GM18526 (cell line): ENCODE data around the gene TIAM1.

ENCODE experiments used
- POLR2A ChIP-seq: IDR thresholded peaks from 3 replicates; pipeline ENCODE4 v1.6.1; 2011; ENCODE audit not compliant: insufficient read length; ENCODE audit errors: extremely low read depth

TIAM1 gene

GRCh38 chr21:31176080-31176551 lies 167.9 kb downstream of the TIAM1 start:
- TF ChIP-seq POLR2A, result no peak

DNA sequence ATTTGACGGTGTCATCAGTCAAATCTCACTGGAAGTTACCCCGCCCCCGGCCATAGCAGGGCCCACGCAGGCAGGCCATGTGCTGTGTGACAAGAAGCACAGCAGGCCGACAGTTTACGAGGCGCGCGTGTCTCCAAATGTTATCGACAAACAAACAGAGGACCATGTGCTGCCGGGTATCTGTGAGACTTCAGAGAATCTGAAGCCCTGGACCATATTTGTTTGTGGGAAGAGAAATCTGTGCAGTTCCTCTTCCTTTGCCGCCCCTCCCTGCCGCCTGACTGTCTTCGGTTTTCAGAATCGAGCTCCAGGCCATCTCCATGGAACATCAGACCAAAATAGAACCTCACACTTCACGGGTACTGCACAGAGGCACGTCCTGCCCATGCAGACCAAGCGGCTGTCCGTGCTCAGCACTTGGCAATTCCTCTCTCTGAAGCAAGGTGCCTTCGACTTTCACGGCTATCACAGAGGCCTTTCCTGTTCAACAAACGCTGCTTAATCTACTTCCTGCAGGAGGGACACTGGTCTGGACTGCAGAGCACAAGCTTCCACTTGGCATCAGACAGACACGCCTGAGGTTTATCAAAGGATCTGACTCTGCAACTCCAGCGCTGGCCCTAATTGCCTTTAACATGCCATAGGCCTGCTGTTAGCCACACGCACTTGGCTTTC lies 170.0 kb downstream of the TIAM1 start:
- TF ChIP-seq POLR2A, result no peak

- no peak for TF ChIP-seq POLR2A
These were observed 171.7 kb downstream of the TIAM1 start for GRCh38 chr21:31172328-31172727.

- TF ChIP-seq POLR2A, result no peak
These were observed 179.1 kb downstream of the TIAM1 start for GRCh38 chr21:31164713-31165694.

DNA sequence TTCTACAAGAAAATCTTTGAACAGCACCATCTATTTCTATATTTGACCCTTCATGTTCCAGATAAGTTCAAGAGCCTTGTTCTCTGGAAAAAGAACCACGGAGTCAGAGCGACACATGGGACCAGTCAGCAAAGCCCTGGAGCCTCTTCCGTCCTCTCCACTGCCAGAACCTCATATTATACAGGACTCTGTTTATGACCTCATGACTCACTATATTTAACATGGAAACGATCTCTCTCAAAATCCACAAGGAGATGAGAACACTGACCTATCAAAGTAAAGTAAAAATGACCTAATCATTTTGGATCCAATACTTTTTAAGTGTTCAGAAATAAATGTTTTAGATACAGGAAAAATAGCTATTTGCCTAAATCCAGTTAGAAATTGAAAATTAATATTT lies 181.2 kb downstream of the TIAM1 start:
- TF ChIP-seq POLR2A, result no peak

DNA sequence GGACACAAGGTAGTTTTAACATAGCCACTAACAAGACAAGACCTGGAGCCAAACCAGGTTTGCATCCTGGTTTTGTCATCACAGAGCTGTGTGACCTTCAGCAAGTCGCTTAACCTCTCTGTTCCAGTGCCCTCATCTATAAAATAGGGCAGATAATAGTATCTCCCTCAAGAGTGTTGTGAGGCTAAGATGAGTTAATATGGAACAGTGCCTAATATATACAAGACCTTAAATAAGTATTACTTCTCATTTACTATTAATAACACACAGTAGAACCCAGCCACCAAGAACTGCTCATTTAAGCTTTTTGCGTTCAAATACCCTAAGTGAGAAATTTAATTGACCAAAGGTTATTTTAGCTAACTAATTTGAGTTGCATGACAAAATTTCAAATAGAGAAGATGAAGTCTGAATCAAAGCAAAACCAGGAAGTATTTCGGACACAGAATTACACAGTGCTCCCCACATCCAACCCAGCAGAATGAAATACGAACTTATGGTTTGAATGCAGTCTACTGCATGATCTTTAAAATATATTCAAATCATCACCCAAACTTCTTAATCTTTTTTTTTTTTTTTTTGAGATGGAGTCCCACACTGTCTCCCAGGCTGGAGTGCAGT lies 181.9 kb downstream of the TIAM1 start:
- no peak for TF ChIP-seq POLR2A

DNA sequence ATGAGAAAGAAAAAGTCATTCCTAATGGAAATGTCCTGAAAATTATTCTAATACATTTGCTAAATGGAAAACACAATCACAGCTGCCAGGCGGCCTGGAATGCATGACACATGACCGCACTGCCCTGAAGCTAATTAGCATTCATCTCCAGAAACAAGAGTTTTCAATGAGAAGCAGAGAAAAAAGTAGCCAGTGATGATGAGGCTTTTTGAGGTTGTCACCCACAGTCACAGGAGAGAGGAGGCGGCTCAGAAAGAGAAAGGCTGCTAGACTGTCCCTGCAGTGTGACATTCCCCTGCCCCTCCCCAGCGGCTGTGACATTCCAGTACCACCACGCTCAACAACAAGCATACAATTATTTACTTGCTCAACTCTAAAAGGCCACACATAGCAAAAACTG lies 182.9 kb downstream of the TIAM1 start:
- TF ChIP-seq POLR2A, result no peak

DNA sequence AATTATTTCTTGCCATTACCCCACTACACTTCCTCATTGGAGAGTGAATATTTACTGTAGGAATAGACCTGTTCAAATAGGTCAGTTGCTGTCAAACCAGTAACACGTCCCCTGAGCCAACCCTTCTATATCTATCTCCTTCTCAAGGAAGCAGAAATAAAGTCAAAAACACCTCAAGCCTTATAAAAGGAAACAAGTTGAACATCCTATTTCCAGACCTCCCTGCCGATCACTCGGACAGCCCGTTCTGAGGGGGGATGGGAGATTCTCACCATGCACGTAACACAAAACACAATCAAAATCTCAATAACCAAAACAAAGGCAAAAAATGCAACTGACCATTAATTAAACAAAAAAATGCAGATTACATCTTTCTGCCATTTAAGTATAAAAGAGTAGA lies 184.3 kb downstream of the TIAM1 start:
- no peak for TF ChIP-seq POLR2A

DNA sequence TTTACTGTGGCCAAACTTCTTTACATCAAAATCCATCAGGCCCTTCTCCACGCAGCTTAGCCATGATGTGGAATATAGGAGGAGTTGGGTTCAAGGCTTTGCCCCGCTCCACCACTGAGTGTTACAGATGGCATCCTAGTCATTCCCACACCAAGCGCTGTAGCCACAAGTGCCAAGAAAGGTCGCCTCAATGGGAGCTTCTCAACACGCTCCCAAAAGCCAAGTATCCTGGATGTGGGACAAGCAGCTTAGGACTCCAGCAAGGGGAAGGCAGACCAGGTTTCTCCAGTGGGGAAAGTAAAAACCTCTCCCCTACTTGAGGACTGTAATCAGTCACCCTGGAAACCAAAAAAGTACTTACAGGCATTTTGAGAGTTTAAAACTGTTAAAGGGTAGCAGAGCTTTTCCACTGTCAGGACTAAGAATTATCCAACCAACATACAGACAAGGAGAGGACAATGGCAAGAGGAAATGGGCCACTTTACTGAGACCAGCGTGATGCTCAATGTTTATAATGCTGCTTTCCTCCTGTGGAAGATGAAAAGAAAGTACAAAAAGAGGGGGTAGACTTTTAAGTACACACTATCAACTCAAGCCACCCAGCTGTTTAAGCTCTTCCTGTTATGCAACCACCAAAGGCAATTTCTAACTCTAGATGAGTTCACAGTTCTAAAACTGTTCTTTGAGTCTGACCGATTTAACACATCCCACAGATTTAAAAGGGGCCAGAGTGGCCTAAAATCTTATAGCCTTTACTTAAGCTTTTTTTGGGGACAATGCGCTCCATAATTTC lies 185.1 kb downstream of the TIAM1 start:
- no peak for TF ChIP-seq POLR2A

DNA sequence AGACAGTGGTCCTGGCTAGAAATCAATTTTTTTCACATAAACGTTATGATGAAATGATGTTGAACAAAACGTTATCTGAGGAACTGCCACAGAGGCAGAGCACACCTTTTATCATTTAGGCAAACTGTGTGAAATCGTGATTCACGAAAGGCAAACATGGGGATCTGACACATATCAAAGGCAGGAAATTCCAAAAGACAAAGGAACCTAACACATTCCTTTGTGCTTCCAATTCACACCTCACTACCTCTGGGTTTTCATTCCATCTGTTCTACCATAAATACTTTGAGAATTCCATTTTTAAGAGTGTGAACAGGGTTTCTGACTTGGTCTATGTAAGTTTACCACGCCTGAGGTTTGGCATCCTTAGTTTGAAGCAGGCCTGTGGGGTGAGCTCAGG lies 186.3 kb downstream of the TIAM1 start:
- no peak for TF ChIP-seq POLR2A

GRCh38 chr21:31156662-31157061 lies 187.4 kb downstream of the TIAM1 start:
- TF ChIP-seq POLR2A, result no peak

- TF ChIP-seq POLR2A, result no peak
These were observed 187.9 kb downstream of the TIAM1 start for GRCh38 chr21:31156169-31156568.

DNA sequence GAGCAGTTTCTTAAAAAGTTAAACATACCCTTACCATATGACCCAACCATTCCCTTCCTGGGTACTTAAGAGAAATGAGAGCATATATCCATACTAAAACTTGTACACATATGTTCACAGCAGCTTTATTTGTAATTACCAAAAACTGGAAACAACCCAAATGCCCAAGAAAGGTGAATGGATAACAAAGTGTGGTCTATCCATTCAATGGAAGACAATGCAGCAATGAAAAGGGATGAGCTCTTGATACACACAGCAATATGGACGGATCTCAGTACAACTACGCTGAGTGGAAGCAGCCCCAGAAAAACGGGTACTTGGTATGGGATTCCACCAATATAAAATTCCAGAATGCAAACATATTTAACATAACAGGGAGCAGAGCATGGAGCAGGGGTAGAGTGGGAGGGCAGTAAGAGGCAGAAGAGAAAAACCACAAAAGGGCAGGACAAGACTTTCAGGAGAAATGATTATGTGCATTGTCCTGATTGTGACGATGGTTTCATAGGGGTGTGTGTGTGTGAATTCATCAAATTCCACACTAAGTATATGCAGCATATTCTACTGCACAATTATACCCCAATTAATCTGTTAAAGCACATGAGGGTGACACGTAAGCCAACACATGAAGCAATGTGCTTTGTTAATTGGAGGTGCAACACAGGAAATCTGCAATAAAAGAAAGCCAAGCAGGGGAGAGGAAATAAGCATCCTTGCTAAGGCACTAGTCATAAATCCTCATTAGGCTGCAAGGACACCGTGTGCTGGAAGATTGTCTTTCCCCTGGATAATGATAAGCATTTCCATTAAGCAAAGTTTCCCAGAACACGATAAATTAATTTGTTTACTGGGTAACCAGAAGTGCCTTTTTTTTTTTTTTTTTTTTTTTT lies 192.7 kb downstream of the TIAM1 start:
- no peak for TF ChIP-seq POLR2A

DNA sequence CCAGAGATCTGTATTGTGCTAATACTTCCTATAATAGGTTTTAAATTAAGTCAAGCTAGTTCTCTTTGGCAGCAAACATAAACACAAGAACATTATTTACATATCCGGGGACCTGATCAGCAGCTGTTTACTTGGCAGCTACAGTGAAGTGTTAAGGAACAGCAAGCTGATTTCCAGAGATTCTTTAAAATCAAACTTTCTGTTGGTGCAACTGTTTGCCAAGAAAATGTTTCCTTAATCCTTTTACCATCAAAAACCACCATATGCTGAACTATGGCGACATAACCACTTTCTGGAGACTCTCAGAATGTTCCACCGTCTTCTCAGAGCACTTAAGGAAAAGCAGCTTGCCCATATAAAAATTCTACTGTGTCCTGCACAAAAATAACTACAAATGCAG lies 198.8 kb downstream of the TIAM1 start:
- no peak for TF ChIP-seq POLR2A
